Keratinocyte (primary cell): Measurements from ENCODE around the gene C14orf119. TPM values are rescaled to one million over a fixed set of nuclear protein-coding genes. Genes with fewer than 3 reads are reported as not detected.

ENCODE experiments used
- DNase-seq: peaks from one replicate; pipeline ENCODE4 v3.0.0-alpha.2; 2011; ENCODE audit warnings: low read depth, missing footprints, low spot score
- FAIRE-seq: peaks from 2 replicates; lab custom pipeline; 2011; peaks lifted over from hg19 to GRCh38; lab: Jason Lieb, UNC
- H2AFZ ChIP-seq: 2 replicates; pipeline ENCODE4 v1.6.0; 2012; ENCODE audit warnings: low read length, control low read depth, inconsistent platforms; ENCODE audit not compliant: control insufficient read depth
- H3K27ac ChIP-seq: 2 replicates; pipeline ENCODE4 v1.5.1; 2011; ENCODE audit warnings: low read length; ENCODE audit not compliant: control insufficient read depth, insufficient read depth
- H3K27me3 ChIP-seq: 3 replicates; pipeline ENCODE4 v1.6.0; 2011; ENCODE audit warnings: low read length; ENCODE audit not compliant: control insufficient read depth, insufficient read depth; ENCODE audit errors: extremely low read depth
- H3K36me3 ChIP-seq, 2 experiments: 2 replicates in 1 of 2; 3 replicates in 1 of 2; pipeline ENCODE4 v1.5.1; 2011; ENCODE audit warnings: low read length in 2 of 2, mild to moderate bottlenecking in 1 of 2; ENCODE audit not compliant: control insufficient read depth in 2 of 2, insufficient read depth in 2 of 2; ENCODE audit errors: extremely low read depth in 1 of 2
- H3K4me1 ChIP-seq: 3 replicates; pipeline ENCODE4 v1.5.1; 2011; ENCODE audit warnings: low read length; ENCODE audit not compliant: control insufficient read depth, insufficient read depth; ENCODE audit errors: extremely low read depth
- H3K4me2 ChIP-seq: 3 replicates; pipeline ENCODE4 v1.6.0; 2011; ENCODE audit warnings: low read depth, low read length; ENCODE audit not compliant: control insufficient read depth, insufficient read depth; ENCODE audit errors: extremely low read depth
- H3K4me3 ChIP-seq, 3 experiments: fragments of 200-600 bp in 1 of 3; sonication (generic) in 1 of 3; 2 replicates in 2 of 3; 3 replicates in 1 of 3; pipeline ENCODE4 v1.5.1; 2011 to 2016; ENCODE audit warnings: low read length in 3 of 3, mild to moderate bottlenecking in 3 of 3, control low read depth in 2 of 3, inconsistent platforms in 1 of 3, low read depth in 1 of 3, mixed read lengths in 1 of 3, mixed run types in 1 of 3, moderate library complexity in 1 of 3; ENCODE audit not compliant: control insufficient read depth in 2 of 3, insufficient read depth in 2 of 3; ENCODE audit errors: extremely low read depth in 1 of 3
- H3K79me2 ChIP-seq: 2 replicates; pipeline ENCODE4 v1.6.0; 2012; ENCODE audit warnings: low read length; ENCODE audit not compliant: control insufficient read depth, insufficient read depth
- H3K9ac ChIP-seq: 3 replicates; pipeline ENCODE4 v1.6.0; 2011; ENCODE audit warnings: low read length; ENCODE audit not compliant: control insufficient read depth, insufficient read depth; ENCODE audit errors: extremely low read depth
- H3K9me1 ChIP-seq: 3 replicates; pipeline ENCODE4 v1.6.0; 2011; ENCODE audit warnings: low read length; ENCODE audit not compliant: control insufficient read depth, insufficient read depth; ENCODE audit errors: extremely low read depth
- H3K9me3 ChIP-seq: 2 replicates; pipeline ENCODE4 v1.5.1; 2012; ENCODE audit warnings: low read depth, low read length; ENCODE audit not compliant: control insufficient read depth
- H4K20me1 ChIP-seq: 3 replicates; pipeline ENCODE4 v1.6.0; 2011; ENCODE audit warnings: low read length; ENCODE audit not compliant: control insufficient read depth, insufficient read depth; ENCODE audit errors: extremely low read depth
- EZH2 ChIP-seq: IDR thresholded peaks from one replicate; pipeline ENCODE4 v1.6.1; 2012; ENCODE audit warnings: inconsistent platforms, mild to moderate bottlenecking, low read length, moderate library complexity
- dilution Hi-C: fragments of 300-500 bp; cut with MboI; formaldehyde crosslinking; loops from one replicate; pipeline ENCODE4 v1.7.0; 2020; ENCODE audit warnings: low sequenced_read_pairs; ENCODE audit not compliant: extremely low pct_ligation_motif_present
- polyA plus RNA-seq, 5 experiments: library from polyadenylated mRNA; depleted of rRNA in 3 of 5; stranded (reverse) in 3 of 5; stranded (forward) in 1 of 5; unstranded in 1 of 5; fragments of >200 nt; gene quantifications; 1 replicate in 1 of 5; 2 replicates in 3 of 5; 3 replicates in 1 of 5; pipeline versions ENCODE4 v1.2.1 to v1.2.3, GENCODE V29; 2011 to 2012; ENCODE audit warnings: missing spikeins in 2 of 5, low read depth in 1 of 5, low replicate concordance in 1 of 5
- TF ChIP-seq, protein P1 (sequence below), 3 experiments: IDR thresholded peaks in 1 of 3; conservative IDR thresholded peaks in 1 of 3; optimal IDR thresholded peaks in 1 of 3; 2 replicates in 2 of 3; 3 replicates in 1 of 3; pipeline versions ENCODE3 to v1.5.1; 2011; ENCODE audit warnings: low read length in 3 of 3, mild to moderate bottlenecking in 3 of 3, moderate library complexity in 2 of 3, control low read depth in 1 of 3, inconsistent platforms in 1 of 3; ENCODE audit not compliant: insufficient read depth in 2 of 3; ENCODE audit errors: extremely low read depth in 1 of 3

The C14orf119 gene
- polyA plus RNA-seq, 1 donor (not counting 4 experiments of a cell fraction or from before 2014, with no cell fraction given) = 73.7 TPM

- no peaks in the 10 kb centered on the region for H3K27me3 ChIP-seq
- H3K4me2 ChIP-seq = no peak overlapping the region
- no peak overlapping the region for H3K9ac ChIP-seq
- H3K4me3 ChIP-seq = no peak overlapping the region
- dilution Hi-C loops = no loop called here
- no peaks in the 10 kb centered on the region for H3K79me2 ChIP-seq
- H3K9me3 ChIP-seq = no peaks in the 10 kb centered on the region
- H3K9me1 ChIP-seq = no peaks in the 10 kb centered on the region
- FAIRE-seq (no peak), DNase-seq (no peak)
- peaks cover 8% of the 10 kb centered on the region for H3K4me1 ChIP-seq
- H2AFZ ChIP-seq = no peak overlapping the region
- TF ChIP-seq EZH2 = no peak
- TF ChIP-seq, protein P1, sequence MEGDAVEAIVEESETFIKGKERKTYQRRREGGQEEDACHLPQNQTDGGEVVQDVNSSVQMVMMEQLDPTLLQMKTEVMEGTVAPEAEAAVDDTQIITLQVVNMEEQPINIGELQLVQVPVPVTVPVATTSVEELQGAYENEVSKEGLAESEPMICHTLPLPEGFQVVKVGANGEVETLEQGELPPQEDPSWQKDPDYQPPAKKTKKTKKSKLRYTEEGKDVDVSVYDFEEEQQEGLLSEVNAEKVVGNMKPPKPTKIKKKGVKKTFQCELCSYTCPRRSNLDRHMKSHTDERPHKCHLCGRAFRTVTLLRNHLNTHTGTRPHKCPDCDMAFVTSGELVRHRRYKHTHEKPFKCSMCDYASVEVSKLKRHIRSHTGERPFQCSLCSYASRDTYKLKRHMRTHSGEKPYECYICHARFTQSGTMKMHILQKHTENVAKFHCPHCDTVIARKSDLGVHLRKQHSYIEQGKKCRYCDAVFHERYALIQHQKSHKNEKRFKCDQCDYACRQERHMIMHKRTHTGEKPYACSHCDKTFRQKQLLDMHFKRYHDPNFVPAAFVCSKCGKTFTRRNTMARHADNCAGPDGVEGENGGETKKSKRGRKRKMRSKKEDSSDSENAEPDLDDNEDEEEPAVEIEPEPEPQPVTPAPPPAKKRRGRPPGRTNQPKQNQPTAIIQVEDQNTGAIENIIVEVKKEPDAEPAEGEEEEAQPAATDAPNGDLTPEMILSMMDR (optimal IDR thresholded peaks at IDR 0.05 in 1 of 3, IDR thresholded peaks at IDR 0.05 in 1 of 3, conservative IDR thresholded peaks at IDR 0.05 in 1 of 3; ENCODE audit: extremely low read depth in 1 of 3, insufficient read depth in 2 of 3, low read length in 3 of 3) = no peak
- no peaks in the 10 kb centered on the region for H4K20me1 ChIP-seq
- H3K27ac ChIP-seq = no peak overlapping the region
- H3K36me3 ChIP-seq = no peaks in the 10 kb centered on the region
Observed at GRCh38 chr14:23109769-23110168, 14.5 kb downstream of the C14orf119 start.

GRCh38 chr14:23110579-23111365, 15.5 kb downstream of the C14orf119 start:
- dilution Hi-C loops = no loop called here
- Histone ChIP-seq H3K4me3 (no peak overlapping the region), H3K79me2 (no peaks in the 10 kb centered on the region), H3K4me1 (peaks cover 18% of the 10 kb centered on the region), H3K9ac (no peak overlapping the region), H2AFZ (no peak overlapping the region), H3K27me3 (no peaks in the 10 kb centered on the region), H4K20me1 (no peaks in the 10 kb centered on the region), H3K4me2 (no peak overlapping the region), H3K9me1 (no peaks in the 10 kb centered on the region), H3K9me3 (no peaks in the 10 kb centered on the region), H3K36me3 (no peaks in the 10 kb centered on the region), H3K27ac (no peak overlapping the region)
- TF ChIP-seq, protein P1 (optimal IDR thresholded peaks at IDR 0.05 in 1 of 3, IDR thresholded peaks at IDR 0.05 in 1 of 3, conservative IDR thresholded peaks at IDR 0.05 in 1 of 3; ENCODE audit: extremely low read depth in 1 of 3, insufficient read depth in 2 of 3, low read length in 3 of 3) = no peak
- TF ChIP-seq EZH2 = no peak
- FAIRE-seq = no peak
- no peak for DNase-seq
